ENCODE data around the gene AAR2. TPM values are rescaled to one million over a fixed set of nuclear protein-coding genes. Genes with fewer than 3 reads are reported as not detected.

Gene AAR2
- total and polyA plus RNA-seq, 5 donors = 14.1 to 16.8 (median 15.8) TPM

DNA sequence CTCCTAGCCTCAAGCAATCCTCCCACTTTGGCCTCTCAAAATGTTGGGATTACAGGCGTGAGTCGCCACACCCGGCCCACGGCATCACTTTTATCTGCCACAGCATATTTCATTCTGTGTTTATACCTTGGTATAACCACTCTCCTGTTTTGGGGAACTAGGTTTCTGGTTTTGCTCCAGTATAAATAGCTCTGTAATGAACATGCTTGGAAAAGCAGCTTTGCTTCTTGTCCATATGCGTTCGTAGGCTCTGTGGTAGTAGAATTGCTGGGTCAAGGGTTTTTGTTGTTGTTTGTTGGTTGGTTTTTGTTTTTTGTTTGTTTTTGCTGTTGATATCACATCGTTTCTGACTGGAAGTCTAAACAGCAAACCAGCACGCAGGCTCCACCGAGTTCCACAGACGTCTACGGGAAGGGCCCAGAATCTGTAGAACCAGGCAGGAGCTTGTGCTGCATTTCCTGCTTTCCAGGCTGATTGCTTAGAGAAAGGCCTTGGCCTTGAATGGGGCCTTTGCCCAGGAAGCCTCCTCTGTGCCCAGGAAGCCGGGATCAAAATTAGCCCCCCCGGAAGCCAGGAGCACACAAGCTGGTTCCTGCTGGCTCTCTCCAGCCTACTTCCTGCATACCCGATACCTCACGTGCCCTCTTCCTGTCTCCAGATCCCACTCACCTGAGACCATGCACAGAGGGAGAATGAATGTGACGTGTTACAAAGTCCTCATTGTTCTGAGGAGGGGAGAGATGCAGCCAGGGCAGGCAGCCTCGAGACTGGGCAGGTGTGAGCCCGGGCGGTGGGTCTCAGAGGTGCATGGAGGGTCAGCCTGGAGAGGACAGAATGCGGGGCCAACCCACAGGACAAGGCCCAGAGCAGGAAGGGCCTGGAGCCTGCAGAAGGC lies 34.7 kb downstream of the AAR2 start:
- DNase-seq = no peak
- no peak overlapping the region for H3K27ac ChIP-seq (ENCODE audit: low read length)
- H3K4me3 ChIP-seq (ENCODE audit: low read length) = no peak overlapping the region
- H3K9me3 ChIP-seq (ENCODE audit: control insufficient read depth, low read length) = no peaks in the 10 kb centered on the region
- 75% methylated on average over 20 of the region's 20 CpGs for WGBS
- intact Hi-C loops (cut with DNase I) = loop anchor here in 1 of 4 donors (10.0 kb wide), 1 partner anchor 154 kb away; no protein-coding TSS in a partner anchor
- no peaks in the 10 kb centered on the region for H3K27me3 ChIP-seq (ENCODE audit: control insufficient read depth, insufficient read depth)
- no peaks in the 10 kb centered on the region for H3K4me1 ChIP-seq (ENCODE audit: control insufficient read depth, insufficient read depth, low read length)
- no peak for ATAC-seq

DNA sequence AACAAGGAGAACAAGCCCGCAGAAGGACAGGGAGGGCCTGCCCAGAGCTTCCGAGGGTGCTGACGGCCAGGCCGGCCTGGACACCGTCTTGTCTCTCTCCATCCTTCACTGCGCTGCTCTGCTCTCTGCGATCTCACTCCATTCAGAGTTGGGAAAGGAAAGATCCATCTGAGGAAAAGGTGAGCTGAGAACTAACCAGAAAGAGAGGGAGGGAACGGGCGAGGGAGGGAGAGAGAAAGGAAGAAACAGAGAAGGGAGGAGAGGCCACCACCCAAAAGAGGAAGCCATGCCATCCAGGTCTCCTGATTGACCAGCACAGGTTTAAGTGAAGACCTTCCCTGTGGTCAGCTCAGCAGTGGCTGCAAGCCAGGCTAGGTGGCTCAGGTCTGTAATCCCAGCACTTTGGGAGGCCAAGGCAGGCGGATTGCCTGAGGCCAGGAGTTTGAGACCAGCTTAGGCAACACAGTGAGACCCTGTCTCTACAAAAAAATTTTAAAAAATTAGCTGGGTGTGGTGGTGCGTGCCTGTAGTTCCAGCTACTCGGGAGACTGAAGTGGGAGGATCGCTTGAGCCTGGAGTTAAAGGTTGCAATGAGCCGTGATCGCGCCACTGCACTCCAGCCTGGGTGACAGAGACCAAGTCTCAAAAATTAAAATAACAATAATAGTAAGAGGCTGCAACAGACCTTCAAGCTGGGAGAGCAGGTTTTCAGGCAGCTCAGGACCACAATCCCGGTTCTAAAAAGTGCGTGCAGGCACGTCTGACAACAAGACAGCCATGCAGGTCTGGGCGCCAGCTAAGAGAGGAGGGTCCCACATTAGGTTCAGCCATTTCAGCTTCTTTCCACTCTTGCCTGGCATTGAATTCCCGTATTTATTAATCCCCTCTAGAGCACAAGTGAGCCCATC lies 35.6 kb downstream of the AAR2 start:
- no peak for ATAC-seq
- intact Hi-C loops (cut with DNase I) = loop anchor here in 1 of 4 donors (10.0 kb wide), 1 partner anchor 153 kb away; no protein-coding TSS in a partner anchor

DNA sequence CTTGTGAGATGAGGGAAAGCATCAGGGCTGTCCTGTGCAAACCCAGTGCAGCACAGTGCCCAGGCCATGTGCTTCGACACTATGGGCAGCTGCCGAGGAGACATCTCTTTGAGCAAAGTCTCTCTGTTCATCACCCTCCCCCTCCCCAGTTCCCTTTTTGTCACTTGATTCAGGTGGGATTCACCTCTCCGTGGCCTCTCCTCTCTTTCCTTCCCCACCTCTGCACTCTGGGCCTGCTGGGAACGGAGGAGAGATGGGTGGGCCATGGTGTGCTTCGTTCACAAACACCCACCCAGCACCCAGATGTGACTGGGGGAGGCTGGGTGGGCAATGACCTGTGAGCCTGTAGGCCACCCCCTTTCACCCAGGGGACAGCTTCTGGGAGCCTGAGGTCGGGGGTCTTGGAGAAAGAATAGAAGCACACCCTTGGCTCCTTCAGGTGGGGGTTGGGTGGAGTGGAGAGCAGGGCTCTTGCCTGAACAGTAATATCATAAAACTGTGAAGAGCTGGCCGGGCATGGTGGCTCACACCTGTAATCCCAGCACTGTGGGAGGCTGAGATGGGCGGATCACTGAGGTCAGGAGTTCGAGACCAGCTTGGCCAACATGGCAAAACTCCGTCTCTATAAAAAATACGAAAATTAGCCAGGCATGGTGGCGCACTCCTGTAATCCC lies 36.4 kb downstream of the AAR2 start:
- no peaks in the 10 kb centered on the region for H3K27me3 ChIP-seq (ENCODE audit: control insufficient read depth, insufficient read depth)
- no peak for ATAC-seq
- DNase-seq = no peak
- no peak overlapping the region for H3K27ac ChIP-seq (ENCODE audit: low read length)
- WGBS = 78% methylated on average over 12 of the region's 12 CpGs
- no peaks in the 10 kb centered on the region for H3K4me1 ChIP-seq (ENCODE audit: control insufficient read depth, insufficient read depth, low read length)
- no peaks in the 10 kb centered on the region for H3K9me3 ChIP-seq (ENCODE audit: control insufficient read depth, low read length)
- intact Hi-C loops (cut with DNase I) = loop anchor here in 1 of 4 donors (10.0 kb wide), 1 partner anchor 152 kb away; no protein-coding TSS in a partner anchor
- no peak overlapping the region for H3K4me3 ChIP-seq (ENCODE audit: low read length)

More for the DNA sequence above, 35.6 kb downstream of the AAR2 start:
- Histone ChIP-seq H3K4me1 (ENCODE audit: control insufficient read depth, insufficient read depth, low read length) (no peaks in the 10 kb centered on the region), H3K9me3 (ENCODE audit: control insufficient read depth, low read length) (no peaks in the 10 kb centered on the region), H3K27me3 (ENCODE audit: control insufficient read depth, insufficient read depth) (no peaks in the 10 kb centered on the region), H3K4me3 (ENCODE audit: low read length) (no peak overlapping the region), H3K27ac (ENCODE audit: low read length) (no peak overlapping the region)
- 84% methylated on average over 21 of the region's 21 CpGs for WGBS
- DNase-seq = no peak

DNA sequence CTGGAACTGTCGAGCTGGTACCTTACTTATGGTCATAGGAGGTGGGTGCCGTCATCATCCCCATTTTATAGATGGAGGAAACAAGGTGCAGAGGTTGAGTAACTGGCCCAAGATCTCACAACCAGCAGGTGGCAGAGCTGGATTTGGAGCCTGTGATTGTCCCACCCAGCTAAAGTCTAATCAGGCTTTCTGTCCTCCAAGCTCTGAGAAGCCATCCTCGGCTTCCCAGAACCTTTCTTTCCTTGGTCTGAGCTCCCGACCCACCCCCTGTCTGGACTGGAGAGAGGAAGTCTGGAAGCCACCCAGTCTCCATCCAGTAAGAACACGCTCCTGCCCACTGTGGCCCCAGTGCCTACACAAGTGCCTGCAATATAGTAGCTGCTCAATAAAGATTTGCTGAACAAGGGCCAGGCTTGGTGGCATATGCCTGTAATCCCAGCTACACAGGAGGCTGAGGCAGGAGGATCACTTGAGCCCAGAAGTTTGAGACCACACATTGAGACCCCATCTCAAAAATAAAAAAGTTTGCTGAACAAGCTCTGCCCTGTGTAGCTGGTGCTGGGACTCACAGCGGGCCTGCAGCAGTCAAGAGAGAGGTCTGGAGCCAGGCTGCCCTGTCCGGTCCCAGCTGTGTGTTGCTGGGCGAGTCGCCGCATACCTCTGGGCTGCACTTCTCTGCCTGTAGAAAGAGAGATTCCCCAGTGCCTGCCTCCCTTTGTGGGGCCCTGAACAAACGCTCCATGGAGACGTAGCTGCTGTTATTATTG lies 37.3 kb downstream of the AAR2 start:
- DNase-seq (no peak), ATAC-seq (peak in 1 of 2 donors; percentile 18)
- Histone ChIP-seq H3K4me1 (ENCODE audit: control insufficient read depth, insufficient read depth, low read length) (no peaks in the 10 kb centered on the region), H3K4me3 (ENCODE audit: low read length) (no peak overlapping the region), H3K27me3 (ENCODE audit: control insufficient read depth, insufficient read depth) (no peaks in the 10 kb centered on the region), H3K9me3 (ENCODE audit: control insufficient read depth, low read length) (no peaks in the 10 kb centered on the region), H3K27ac (ENCODE audit: low read length) (no peak overlapping the region)
- 67% methylated on average over 12 of the region's 12 CpGs for WGBS
- intact Hi-C loops (cut with DNase I) = loop anchor here in 1 of 4 donors (10.0 kb wide), 1 partner anchor 151 kb away; no protein-coding TSS in a partner anchor

DNA sequence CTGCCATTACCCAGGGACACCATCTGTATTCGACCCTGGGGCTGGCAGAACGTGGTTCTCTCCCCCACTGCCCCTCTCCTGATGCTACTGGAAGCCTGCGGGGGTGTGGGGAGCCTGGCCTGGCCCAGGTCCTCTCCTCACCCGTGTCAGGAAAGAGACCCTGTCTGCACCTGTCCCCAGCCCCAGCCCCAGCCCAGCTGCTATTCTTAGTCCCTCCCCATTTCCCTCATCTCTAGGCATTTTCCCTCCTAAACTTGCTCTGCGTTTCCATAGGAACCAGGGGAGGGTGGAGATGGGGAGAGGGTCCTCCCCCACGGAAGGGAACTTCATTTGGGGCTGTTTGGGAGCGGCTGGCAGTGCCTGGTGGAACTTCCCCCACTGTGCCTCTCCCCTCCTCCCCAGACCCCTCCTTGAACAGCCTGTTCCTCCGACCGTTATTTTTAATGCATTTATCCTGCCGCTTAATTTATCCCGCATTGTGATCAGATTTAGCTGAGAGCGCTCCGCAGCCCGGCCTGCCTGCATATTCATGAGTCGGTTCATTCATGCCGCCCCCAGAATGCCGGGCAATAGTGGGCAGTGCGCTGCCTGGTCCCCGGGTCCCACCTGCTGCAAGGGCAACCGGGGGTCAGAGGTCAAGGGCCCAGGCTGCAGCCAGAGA lies 38.0 kb downstream of the AAR2 start:
- DNase-seq (no peak), ATAC-seq (no peak)
- 38% methylated on average over 20 of the region's 20 CpGs for WGBS
- H3K27ac ChIP-seq (ENCODE audit: low read length) = no peak overlapping the region
- H3K4me3 ChIP-seq (ENCODE audit: low read length) = no peak overlapping the region
- H3K27me3 ChIP-seq (ENCODE audit: control insufficient read depth, insufficient read depth) = no peaks in the 10 kb centered on the region
- no peaks in the 10 kb centered on the region for H3K9me3 ChIP-seq (ENCODE audit: control insufficient read depth, low read length)
- intact Hi-C loops (cut with DNase I) = loop anchor here in 1 of 4 donors (10.0 kb wide), 1 partner anchor 150 kb away; no protein-coding TSS in a partner anchor
- no peaks in the 10 kb centered on the region for H3K4me1 ChIP-seq (ENCODE audit: control insufficient read depth, insufficient read depth, low read length)

DNA sequence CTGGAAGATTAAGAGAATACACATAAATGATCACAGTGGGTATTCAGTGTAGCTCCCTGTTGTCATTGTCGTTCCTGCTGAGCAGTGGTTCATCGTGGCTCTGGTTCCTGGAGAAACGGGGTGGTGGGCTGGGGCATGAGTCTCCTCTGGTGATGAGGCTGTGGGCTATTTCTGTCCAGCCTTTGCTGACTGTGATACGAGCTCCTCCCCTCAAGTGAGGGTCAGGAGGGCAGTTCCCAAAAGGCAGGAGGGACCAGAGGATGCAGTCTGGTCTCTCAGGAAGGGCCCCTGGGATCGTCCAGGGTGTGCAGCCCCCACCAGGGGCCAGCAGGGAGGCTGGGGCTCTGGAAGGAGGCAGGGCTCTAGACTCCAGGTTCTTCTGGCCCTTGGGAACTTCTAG lies 38.7 kb downstream of the AAR2 start:
- Histone ChIP-seq H3K4me3 (ENCODE audit: low read length) (no peak overlapping the region), H3K27ac (ENCODE audit: low read length) (no peak overlapping the region), H3K9me3 (ENCODE audit: control insufficient read depth, low read length) (no peaks in the 10 kb centered on the region), H3K27me3 (ENCODE audit: control insufficient read depth, insufficient read depth) (no peaks in the 10 kb centered on the region), H3K4me1 (ENCODE audit: control insufficient read depth, insufficient read depth, low read length) (no peaks in the 10 kb centered on the region)
- DNase-seq (no peak), ATAC-seq (no peak)
- intact Hi-C loops (cut with DNase I) = loop anchor here in 1 of 4 donors (10.0 kb wide), 1 partner anchor 150 kb away; no protein-coding TSS in a partner anchor
- 43% methylated on average over 5 of the region's 5 CpGs for WGBS

- ATAC-seq (no peak), DNase-seq (no peak)
- Histone ChIP-seq H3K4me3 (ENCODE audit: low read length) (no peak overlapping the region), H3K27me3 (ENCODE audit: control insufficient read depth, insufficient read depth) (no peaks in the 10 kb centered on the region), H3K4me1 (ENCODE audit: control insufficient read depth, insufficient read depth, low read length) (no peaks in the 10 kb centered on the region), H3K9me3 (ENCODE audit: control insufficient read depth, low read length) (no peaks in the 10 kb centered on the region), H3K27ac (ENCODE audit: low read length) (no peak overlapping the region)
- WGBS = 80% methylated on average over 12 of the region's 12 CpGs
- intact Hi-C loops (cut with DNase I) = loop anchor here in 1 of 4 donors (10.0 kb wide), 1 partner anchor 149 kb away; no protein-coding TSS in a partner anchor
Measured at GRCh38 chr20:36275441-36276189, 39.3 kb downstream of the AAR2 start.

- DNase-seq (no peak), ATAC-seq (no peak)
- WGBS = 72% methylated on average over 9 of the region's 9 CpGs
Measured at GRCh38 chr20:36277546-36277945, 41.3 kb downstream of the AAR2 start.

GRCh38 chr20:36279362-36279761 lies 43.1 kb downstream of the AAR2 start:
- no peak overlapping the region for H3K27ac ChIP-seq (ENCODE audit: low read length)
- H3K9me3 ChIP-seq (ENCODE audit: control insufficient read depth, low read length) = no peaks in the 10 kb centered on the region
- H3K4me1 ChIP-seq (ENCODE audit: control insufficient read depth, insufficient read depth, low read length) = no peaks in the 10 kb centered on the region
- no peak for DNase-seq
- intact Hi-C loops (cut with DNase I) = loop anchor here in 1 of 4 donors (10.0 kb wide), 1 partner anchor 145 kb away; no protein-coding TSS in a partner anchor
- WGBS = 65% methylated on average over 5 of the region's 5 CpGs
- H3K27me3 ChIP-seq (ENCODE audit: control insufficient read depth, insufficient read depth) = no peaks in the 10 kb centered on the region
- no peak for ATAC-seq
- no peak overlapping the region for H3K4me3 ChIP-seq (ENCODE audit: low read length)

More at GRCh38 chr20:36277546-36277945, 41.3 kb downstream of the AAR2 start:
- H3K4me1 ChIP-seq (ENCODE audit: control insufficient read depth, insufficient read depth, low read length) = no peaks in the 10 kb centered on the region
- no peak overlapping the region for H3K4me3 ChIP-seq (ENCODE audit: low read length)
- no peaks in the 10 kb centered on the region for H3K27me3 ChIP-seq (ENCODE audit: control insufficient read depth, insufficient read depth)
- intact Hi-C loops (cut with DNase I) = loop anchor here in 1 of 4 donors (10.0 kb wide), 1 partner anchor 147 kb away; no protein-coding TSS in a partner anchor
- H3K27ac ChIP-seq (ENCODE audit: low read length) = no peak overlapping the region
- H3K9me3 ChIP-seq (ENCODE audit: control insufficient read depth, low read length) = no peaks in the 10 kb centered on the region
